Measurements from ENCODE around the gene HOXC12.
A peak's percentile ranks its signal among the peaks of the same experiment; 100 is the strongest.

Gene HOXC12

GRCh38 chr12:53954694-53955035 lies at the start of gene HOXC12:
Gene HOXC12, plus strand, starts transcription at chr12:53954903. Its CDS starts 27 bp downstream, at chr12:53954930.
- H3K27me3 Mint-ChIP-seq = peaks cover 38% of the 10 kb centered on the region
- DNase-seq (ENCODE audit: low spot score in 2 of 2) (no peak), ATAC-seq (ENCODE audit: low read depth) (no peak)
- peaks cover 4% of the 10 kb centered on the region for H3K9me3 Mint-ChIP-seq
- peaks cover 15% of the 10 kb centered on the region for H3K4me1 Mint-ChIP-seq
- H3K4me3 Mint-ChIP-seq = no peak within 1 kb of the TSS
- peak within 1 kb of the TSS; percentile 73 for H3K27ac Mint-ChIP-seq
- H3K36me3 Mint-ChIP-seq = peaks cover 3% of the 10 kb centered on the region

GRCh38 chr12:53907103-53907502 lies 47.6 kb upstream of the HOXC12 start:
- DNase-seq (ENCODE audit: low spot score in 2 of 2) = no peak
- ATAC-seq (ENCODE audit: low read depth) = no peak
- Mint-ChIP-seq H3K27ac (no peak overlapping the region), H3K27me3 (peaks cover 6% of the 10 kb centered on the region), H3K4me1 (no peaks in the 10 kb centered on the region), H3K9me3 (no peaks in the 10 kb centered on the region), H3K36me3 (no peaks in the 10 kb centered on the region), H3K4me3 (no peak overlapping the region)

GRCh38 chr12:53916788-53917655 lies 37.7 kb upstream of the HOXC12 start:
- Mint-ChIP-seq H3K36me3 (no peaks in the 10 kb centered on the region), H3K4me1 (no peaks in the 10 kb centered on the region), H3K27ac (no peak overlapping the region), H3K27me3 (peaks cover 22% of the 10 kb centered on the region), H3K9me3 (no peaks in the 10 kb centered on the region), H3K4me3 (no peak overlapping the region)
- ATAC-seq (ENCODE audit: low read depth) (no peak), DNase-seq (ENCODE audit: low spot score in 2 of 2) (no peak)

- H3K36me3 Mint-ChIP-seq = no peaks in the 10 kb centered on the region
- no peak overlapping the region for H3K27ac Mint-ChIP-seq
- peaks cover 35% of the 10 kb centered on the region for H3K27me3 Mint-ChIP-seq
- no peak overlapping the region for H3K4me3 Mint-ChIP-seq
- H3K9me3 Mint-ChIP-seq = no peaks in the 10 kb centered on the region
- no peaks in the 10 kb centered on the region for H3K4me1 Mint-ChIP-seq
- ATAC-seq (ENCODE audit: low read depth) = no peak
- DNase-seq (ENCODE audit: low spot score in 2 of 2) = no peak
Measured at GRCh38 chr12:53924521-53925405, 29.9 kb upstream of the HOXC12 start.

- H3K9me3 Mint-ChIP-seq = no peaks in the 10 kb centered on the region
- H3K4me1 Mint-ChIP-seq = no peaks in the 10 kb centered on the region
- H3K27ac Mint-ChIP-seq = no peak overlapping the region
- no peak overlapping the region for H3K4me3 Mint-ChIP-seq
- DNase-seq (ENCODE audit: low spot score in 2 of 2) = no peak
- no peak for ATAC-seq (ENCODE audit: low read depth)
- H3K36me3 Mint-ChIP-seq = no peaks in the 10 kb centered on the region
- peaks cover 43% of the 10 kb centered on the region for H3K27me3 Mint-ChIP-seq
Measured at GRCh38 chr12:53927220-53928029, 27.3 kb upstream of the HOXC12 start.

GRCh38 chr12:53928054-53928835 lies 26.5 kb upstream of the HOXC12 start:
- H3K4me1 Mint-ChIP-seq = no peaks in the 10 kb centered on the region
- H3K27ac Mint-ChIP-seq = no peak overlapping the region
- H3K4me3 Mint-ChIP-seq = no peak overlapping the region
- ATAC-seq (ENCODE audit: low read depth) = no peak
- H3K9me3 Mint-ChIP-seq = no peaks in the 10 kb centered on the region
- no peak for DNase-seq (ENCODE audit: low spot score in 2 of 2)
- H3K36me3 Mint-ChIP-seq = no peaks in the 10 kb centered on the region
- H3K27me3 Mint-ChIP-seq = peaks cover 46% of the 10 kb centered on the region

- Mint-ChIP-seq H3K4me3 (no peak overlapping the region), H3K4me1 (no peaks in the 10 kb centered on the region), H3K27me3 (peaks cover 52% of the 10 kb centered on the region), H3K9me3 (no peaks in the 10 kb centered on the region), H3K27ac (no peak overlapping the region), H3K36me3 (no peaks in the 10 kb centered on the region)
- DNase-seq (ENCODE audit: low spot score in 2 of 2) = no peak
- no peak for ATAC-seq (ENCODE audit: low read depth)
Measured at GRCh38 chr12:53929527-53929926, 25.2 kb upstream of the HOXC12 start.

- Mint-ChIP-seq H3K4me3 (no peak overlapping the region), H3K36me3 (no peaks in the 10 kb centered on the region), H3K4me1 (no peaks in the 10 kb centered on the region), H3K9me3 (no peaks in the 10 kb centered on the region), H3K27me3 (peaks cover 57% of the 10 kb centered on the region), H3K27ac (no peak overlapping the region)
- DNase-seq (ENCODE audit: low spot score in 2 of 2) (no peak), ATAC-seq (ENCODE audit: low read depth) (no peak)
Measured at GRCh38 chr12:53930591-53931255, 24.0 kb upstream of the HOXC12 start.

GRCh38 chr12:53931844-53932581 lies 22.7 kb upstream of the HOXC12 start:
- ATAC-seq (ENCODE audit: low read depth) (no peak), DNase-seq (ENCODE audit: low spot score in 2 of 2) (no peak)
- H3K9me3 Mint-ChIP-seq = no peaks in the 10 kb centered on the region
- H3K27ac Mint-ChIP-seq = no peak overlapping the region
- H3K36me3 Mint-ChIP-seq = no peaks in the 10 kb centered on the region
- H3K4me1 Mint-ChIP-seq = no peaks in the 10 kb centered on the region
- no peak overlapping the region for H3K4me3 Mint-ChIP-seq
- peaks cover 53% of the 10 kb centered on the region for H3K27me3 Mint-ChIP-seq

GRCh38 chr12:53932915-53933314 lies 21.8 kb upstream of the HOXC12 start:
- ATAC-seq (ENCODE audit: low read depth) (no peak), DNase-seq (ENCODE audit: low spot score in 2 of 2) (no peak)
- H3K27me3 Mint-ChIP-seq = peaks cover 53% of the 10 kb centered on the region
- no peaks in the 10 kb centered on the region for H3K9me3 Mint-ChIP-seq
- no peak overlapping the region for H3K4me3 Mint-ChIP-seq
- H3K36me3 Mint-ChIP-seq = no peaks in the 10 kb centered on the region
- H3K4me1 Mint-ChIP-seq = no peaks in the 10 kb centered on the region
- no peak overlapping the region for H3K27ac Mint-ChIP-seq

GRCh38 chr12:53935383-53936341 lies 19.0 kb upstream of the HOXC12 start:
- no peaks in the 10 kb centered on the region for H3K4me1 Mint-ChIP-seq
- H3K9me3 Mint-ChIP-seq = no peaks in the 10 kb centered on the region
- no peaks in the 10 kb centered on the region for H3K36me3 Mint-ChIP-seq
- peaks cover 42% of the 10 kb centered on the region for H3K27me3 Mint-ChIP-seq
- ATAC-seq (ENCODE audit: low read depth) (no peak), DNase-seq (ENCODE audit: low spot score in 2 of 2) (no peak)
- no peak overlapping the region for H3K4me3 Mint-ChIP-seq
- H3K27ac Mint-ChIP-seq = no peak overlapping the region
